Right lobe of liver (tissue), 4 donors: ENCODE measurements around the gene PDCD7.

Source experiments
- CTCF ChIP-seq, 4 donors: fragments of 200-600 bp in 3 of 4; fragments of 450-650 bp in 1 of 4; IDR thresholded peaks; one replicate each; pipeline versions ENCODE4 v1.5.1 to v1.8.0; 2016 to 2022; ENCODE audit warnings: antibody characterized with exemption in 4 of 4, mild to moderate bottlenecking in 2 of 4
- POLR2A ChIP-seq: fragments of 450-650 bp; IDR thresholded peaks from one replicate; pipeline ENCODE4 v1.6.1; 2017; ENCODE audit warnings: antibody characterized with exemption, mild to moderate bottlenecking
- donor health status: DM: no; HTN: no; CAD: no.
- donor health status: DM: no; HTN: no; CAD: no.
- donor health status: DM: no; HTN: yes; CAD: no.

DNA sequence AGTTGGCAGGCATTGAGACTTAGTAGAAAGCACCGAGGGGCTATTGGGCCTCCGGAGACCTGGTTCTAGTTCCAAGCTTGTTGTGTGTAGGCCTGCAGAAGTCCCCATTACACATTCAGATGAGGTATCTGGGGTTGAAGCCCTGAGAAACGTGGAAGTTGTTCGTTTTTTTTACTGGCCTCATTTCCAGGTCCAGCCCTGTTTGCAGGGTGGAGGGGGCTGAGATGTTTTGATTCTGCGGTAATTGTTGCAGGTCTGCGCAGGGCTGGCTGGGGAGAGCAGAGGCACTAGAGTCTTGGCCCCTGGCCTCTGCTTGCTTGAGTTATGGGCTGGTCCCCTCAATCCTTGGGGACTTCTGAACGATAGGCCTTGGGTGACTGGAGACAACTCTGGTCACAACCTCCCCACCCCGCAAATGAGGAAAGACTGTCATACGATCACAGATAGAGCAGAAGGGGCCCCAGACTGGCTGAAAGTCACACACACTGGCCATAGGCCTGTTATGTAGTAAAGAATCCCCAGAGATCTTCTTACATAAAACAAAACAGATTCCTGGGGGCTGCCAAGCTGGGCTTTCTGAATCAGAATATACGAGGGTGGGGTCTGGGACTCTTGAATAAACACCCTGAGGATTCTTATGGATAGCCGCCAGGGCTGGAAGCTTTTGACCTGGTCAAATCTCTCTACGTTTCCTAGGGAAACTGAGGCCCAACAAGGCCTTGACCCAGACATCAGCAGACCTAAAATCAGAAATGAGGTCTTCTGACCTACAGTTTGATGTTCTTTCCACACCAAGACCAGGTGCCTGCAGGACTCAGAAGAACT is 41.5 kb downstream of the PDCD7 start:
- TF ChIP-seq CTCF (IDR thresholded peaks at IDR 0.05) = no peak
- no peak for TF ChIP-seq POLR2A
